ENCODE measurements around the gene HINT3. TPM values are rescaled to one million over a fixed set of nuclear protein-coding genes. Genes with fewer than 3 reads are reported as not detected.

HINT3 gene
- total and polyA plus RNA-seq, 2 of the 13 experiments (the other 11 are each of a cell fraction or from before 2014, with no cell fraction given), result 3.1 to 22.8 TPM

- no peak for TF ChIP-seq KIAA2018 (CRISPR knock-in tag; IDR thresholded peaks at IDR 0.05; ENCODE audit: borderline replicate concordance)
- no peak for TF ChIP-seq MLXIP (CRISPR knock-in tag; IDR thresholded peaks at IDR 0.05; ENCODE audit: borderline replicate concordance)
- TF ChIP-seq RARA (CRISPR knock-in tag; IDR thresholded peaks at IDR 0.05), result peak; percentile 12; the same call in 1 of the 2 replicates
- TF ChIP-seq ZNF704 (CRISPR knock-in tag; IDR thresholded peaks at IDR 0.05; ENCODE audit: borderline replicate concordance), result no peak
- peak; percentile 60; the same call in 1 of the 2 replicates for TF ChIP-seq PRDM10 (CRISPR knock-in tag; IDR thresholded peaks at IDR 0.05; ENCODE audit: low read depth)
- no peak for TF ChIP-seq PLRG1 (conservative IDR thresholded peaks at IDR 0.05)
- peak; percentile 85 for TF ChIP-seq RBM22 (optimal IDR thresholded peaks at IDR 0.05; ENCODE audit: low read length)
- TF ChIP-seq ISX (CRISPR knock-in tag; conservative IDR thresholded peaks at IDR 0.05), result no peak
- TF ChIP-seq ZNF263 (CRISPR knock-in tag; IDR thresholded peaks at IDR 0.05), result peak; percentile 69
- TF ChIP-seq PHF8 (CRISPR knock-in tag; IDR thresholded peaks at IDR 0.05), result peak; percentile 98
- peak; percentile 91 for TF ChIP-seq KMT2B (CRISPR knock-in tag; IDR thresholded peaks at IDR 0.05)
- peak; percentile 91 for TF ChIP-seq DRAP1 (CRISPR knock-in tag; IDR thresholded peaks at IDR 0.05)
These were observed 29.9 kb downstream of the HINT3 start, which contains the start of gene TRMT11 (continued) for GRCh38 chr6:125986301-125987025.
